ENCODE results near the gene GALNT11. TPM values are rescaled to one million over a fixed set of nuclear protein-coding genes. Genes with fewer than 3 reads are reported as not detected.

The GALNT11 gene
- total RNA-seq (2022; extraction: Qiagen RNA extraction): 20.3 to 25.9 TPM (median 24.6 TPM) in 5 replicates

GRCh38 chr7:152025077-152025936 lies at the start of gene GALNT11:
Gene GALNT11, plus strand, starts transcription at chr7:152025674. Its CDS starts 68,554 bp downstream, at chr7:152094228.

Other genes with a start within 250 kb of the GALNT11 start
- 39.9 to 46.5 TPM (median 45.1 TPM) in 5 replicates for gene PRKAG2, start 148.6 kb upstream of the GALNT11 start, total RNA-seq (2022; extraction: Qiagen RNA extraction)
- not detected in 5 replicates for gene GALNTL5, start 69.2 kb upstream of the GALNT11 start, total RNA-seq (2022; extraction: Qiagen RNA extraction)

Data from A549 treated with dexamethasone at 1 μM for 4 hours (cell line).